Left hindlimb (tissue), 1 donor: ENCODE measurements around the gene PRKACG.
"Not testable (repeated sequence)": the region's sequence is repeated elsewhere in the genome, so short reads cannot be mapped to it uniquely, and the experiment has no call there.

Source experiments
- DNase-seq: peaks from one replicate; pipeline ENCODE4 v3.0.0-alpha.2; 2018

PRKACG gene

GRCh38 chr9:69020301-69021145 is 6.6 kb upstream of the PRKACG start:
- no peak for DNase-seq

- no peak for DNase-seq
Measured at GRCh38 chr9:69019808-69020207, 5.9 kb upstream of the PRKACG start.

DNA sequence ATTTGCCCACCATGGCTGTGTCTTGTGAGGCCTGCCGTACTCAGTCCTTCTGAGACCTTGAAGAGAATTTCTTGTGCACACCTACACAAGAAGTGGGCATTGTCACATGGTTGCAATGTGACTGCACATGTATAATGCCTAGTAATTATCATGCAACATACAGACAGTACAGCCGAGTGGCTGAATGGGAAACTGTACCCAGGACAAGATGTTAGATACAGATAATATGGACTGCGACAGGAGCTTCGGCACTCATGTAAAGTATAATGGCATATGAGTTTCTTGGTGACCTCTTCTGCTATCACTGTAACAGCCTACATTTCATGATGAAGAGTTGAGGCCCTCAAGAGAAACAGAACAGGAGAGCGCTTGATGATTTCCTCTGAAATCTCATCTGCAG is 4.8 kb upstream of the PRKACG start:
- DNase-seq: no peak

- no peak for DNase-seq
Measured at GRCh38 chr9:69016191-69017096, 2.5 kb upstream of the PRKACG start.

DNA sequence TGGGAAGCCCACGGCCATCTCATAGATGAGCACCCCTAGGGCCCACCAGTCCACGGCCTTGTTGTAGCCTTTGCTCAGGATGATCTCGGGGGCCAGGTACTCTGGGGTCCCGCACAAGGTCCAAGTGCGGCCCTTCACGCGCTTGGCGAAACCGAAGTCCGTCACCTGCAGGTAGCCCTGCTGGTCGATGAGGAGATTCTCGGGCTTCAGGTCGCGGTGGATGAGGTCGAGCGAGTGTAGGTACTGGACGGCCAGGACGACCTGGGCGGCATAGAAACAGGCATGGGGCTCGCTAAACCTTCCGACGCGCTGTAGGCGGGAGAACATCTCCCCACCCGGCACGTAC is 558 bp downstream of the PRKACG start:
- DNase-seq: no peak

GRCh38 chr9:69012696-69013381 is 1.1 kb downstream of the PRKACG start:
- DNase-seq: no peak

- DNase-seq: no peak
Measured at GRCh38 chr9:69009708-69010107, 4.2 kb downstream of the PRKACG start.

GRCh38 chr9:69004836-69005235 is 9.1 kb downstream of the PRKACG start:
- DNase-seq: no peak

DNA sequence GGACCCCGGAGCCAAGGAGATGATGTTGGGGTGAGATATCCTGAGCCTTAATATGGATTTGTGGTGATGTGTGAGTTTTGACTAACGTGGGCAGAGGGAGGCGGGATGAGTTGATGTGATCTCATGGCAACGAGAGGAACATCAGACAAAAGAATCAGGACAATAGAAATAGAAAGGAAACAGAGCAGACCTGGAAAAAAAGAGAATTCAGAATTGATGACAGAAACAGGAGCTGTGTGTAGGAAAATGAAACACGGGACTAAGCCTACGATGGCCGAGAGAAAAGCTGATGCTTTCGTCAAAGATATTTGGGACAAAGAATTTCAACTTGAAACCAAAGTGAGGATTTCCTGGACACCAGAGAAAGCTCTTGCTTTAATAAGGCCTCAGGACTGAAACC is 10.9 kb downstream of the PRKACG start:
- no peak for DNase-seq

DNA sequence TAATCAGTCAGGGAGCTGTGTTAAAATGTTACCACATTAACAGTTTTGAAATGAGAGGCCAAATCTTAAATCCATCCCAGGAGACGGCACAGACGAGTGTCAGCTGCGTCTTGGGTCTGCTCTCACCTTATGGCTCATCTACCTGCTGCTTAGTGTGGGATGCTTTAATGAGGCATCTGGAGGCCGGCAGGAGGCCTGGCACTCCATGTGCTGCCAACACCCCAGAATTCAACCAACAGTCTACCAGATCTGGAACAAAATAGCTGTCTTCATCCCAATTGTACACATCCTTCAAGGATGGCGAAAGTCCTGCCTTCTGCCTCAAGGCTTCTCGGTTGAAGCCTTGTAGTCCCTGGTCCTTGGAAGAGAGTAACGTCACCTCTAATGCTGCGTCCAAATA is 12.0 kb downstream of the PRKACG start:
- no peak for DNase-seq

- peak; percentile 51 for DNase-seq
Measured at GRCh38 chr9:68999393-69000105, 14.4 kb downstream of the PRKACG start.

- DNase-seq: no peak
Measured at GRCh38 chr9:68998812-68999211, 15.1 kb downstream of the PRKACG start.

GRCh38 chr9:68998385-68998784 is 15.5 kb downstream of the PRKACG start:
- DNase-seq: no peak

GRCh38 chr9:68997666-68998065 is 16.2 kb downstream of the PRKACG start:
- DNase-seq: no peak

DNA sequence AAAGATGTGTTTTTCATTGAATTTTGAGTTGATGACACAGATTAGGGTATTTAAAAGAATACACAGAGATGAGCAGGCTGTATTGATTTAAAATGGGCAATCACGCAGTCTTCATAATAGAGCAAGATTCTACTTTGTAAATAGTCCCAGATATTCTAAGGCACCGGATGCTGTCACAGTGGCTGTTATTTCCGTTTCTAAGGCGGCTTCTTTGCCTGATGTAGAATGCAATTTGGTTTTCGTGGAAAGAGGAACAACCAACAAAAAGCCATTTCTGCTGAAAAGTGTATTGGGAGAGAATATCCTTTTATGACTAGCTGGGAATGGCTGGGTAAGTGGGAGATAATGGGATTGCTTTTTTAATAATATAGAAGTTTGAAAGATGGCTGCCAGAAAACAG is 17.5 kb downstream of the PRKACG start:
- no peak for DNase-seq

GRCh38 chr9:68995776-68996175 is 18.1 kb downstream of the PRKACG start:
- no peak for DNase-seq

GRCh38 chr9:68991457-68991856 is 22.5 kb downstream of the PRKACG start:
- DNase-seq: no peak

DNA sequence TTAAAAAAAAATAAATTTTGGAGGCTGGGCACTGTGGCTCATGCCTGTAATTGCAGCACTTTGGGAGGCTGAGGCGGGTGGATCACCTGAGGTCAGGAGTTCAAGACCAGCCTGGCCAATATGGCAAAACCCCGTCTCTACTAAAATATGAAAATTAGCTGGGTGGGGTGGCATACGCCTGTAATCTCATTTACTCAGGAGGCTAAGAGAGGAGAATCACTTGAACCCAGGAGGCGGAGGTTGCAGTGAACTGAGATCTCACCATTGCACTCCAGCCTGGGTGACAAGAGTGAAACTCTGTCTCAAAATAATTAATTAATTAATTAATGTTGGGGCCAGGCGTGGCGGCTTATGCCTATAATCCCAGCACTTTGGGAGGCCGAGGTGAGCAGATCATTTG is 27.0 kb downstream of the PRKACG start:
- DNase-seq: not testable (repeated sequence)

DNA sequence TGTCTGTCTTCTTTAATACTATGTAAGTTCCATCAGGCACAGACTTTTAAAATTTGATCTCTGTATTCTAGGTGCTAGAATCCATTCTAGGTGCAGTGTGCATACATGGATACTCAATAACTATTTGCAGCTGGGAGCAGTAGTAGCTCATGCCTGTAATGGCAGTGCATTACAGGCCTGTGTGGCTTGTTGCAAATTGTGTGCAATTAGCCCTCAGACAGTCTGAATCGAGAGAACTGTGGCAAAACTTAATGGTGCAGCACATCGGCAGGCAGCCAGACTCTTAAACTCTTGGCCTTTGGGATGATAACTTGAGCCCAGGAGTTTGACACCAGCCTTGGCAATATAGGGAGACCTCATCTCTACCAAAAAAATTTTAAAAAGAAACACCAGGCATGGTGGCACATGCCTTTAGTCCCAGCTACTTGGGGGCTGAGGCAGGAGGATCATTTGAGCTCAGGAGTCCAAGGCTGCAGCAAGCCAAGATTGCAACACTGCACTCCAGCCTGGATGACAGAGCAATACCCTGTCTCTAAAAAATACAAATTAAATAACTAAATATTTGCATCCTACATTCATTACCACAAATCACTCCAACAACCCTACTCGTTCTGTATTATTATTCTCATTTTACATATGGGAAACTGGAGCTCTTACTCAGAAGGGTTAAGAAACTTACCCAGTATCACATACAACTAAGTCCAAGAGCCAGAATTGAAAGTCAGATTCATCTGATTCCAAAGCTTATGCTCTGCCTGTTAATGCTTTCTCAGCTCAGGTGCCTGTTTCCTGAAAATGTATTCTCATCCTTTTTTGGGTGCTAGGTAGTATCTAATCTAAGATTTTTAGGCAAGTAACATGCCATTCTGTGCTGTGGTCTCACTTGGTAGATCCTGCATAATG is 30.1 kb downstream of the PRKACG start:
- DNase-seq: no peak

GRCh38 chr9:68983008-68983411 is 30.9 kb downstream of the PRKACG start:
- DNase-seq: no peak

DNA sequence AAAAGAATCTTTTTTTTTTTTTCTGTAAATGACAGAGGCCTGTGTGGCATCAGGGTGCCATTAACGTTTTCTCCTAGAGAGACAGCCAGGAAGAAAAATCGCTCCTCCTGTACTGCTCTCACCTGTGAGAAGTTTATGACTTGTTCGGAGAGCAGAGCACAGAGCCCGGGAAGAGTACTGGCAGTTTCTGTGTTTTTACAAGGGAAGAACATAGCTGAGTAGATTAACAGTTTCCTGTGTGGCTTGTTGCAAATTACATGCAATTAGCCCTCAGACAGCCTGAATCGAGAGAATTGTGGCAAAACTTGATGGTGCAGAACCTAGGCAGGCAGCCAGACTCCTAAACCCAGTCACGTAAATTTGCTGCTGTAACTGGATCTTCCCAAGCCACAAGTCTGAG is 32.1 kb downstream of the PRKACG start:
- peak; percentile 52 for DNase-seq
